HG02970 (cell line): ENCODE measurements around the gene STAT4.

Experiments used
- ATAC-seq: cut with Tn5 transposase; IDR thresholded peaks from one replicate; pipeline ENCODE4 v1.9.1; 2021; ENCODE audit warnings: mild to moderate bottlenecking, moderate library complexity, moderate number of reproducible peaks; ENCODE audit not compliant: unreplicated experiment, low FRiP score

STAT4 gene

GRCh38 chr2:191176305-191176704, 25.5 kb upstream of the STAT4 start:
- ATAC-seq, result no peak

DNA sequence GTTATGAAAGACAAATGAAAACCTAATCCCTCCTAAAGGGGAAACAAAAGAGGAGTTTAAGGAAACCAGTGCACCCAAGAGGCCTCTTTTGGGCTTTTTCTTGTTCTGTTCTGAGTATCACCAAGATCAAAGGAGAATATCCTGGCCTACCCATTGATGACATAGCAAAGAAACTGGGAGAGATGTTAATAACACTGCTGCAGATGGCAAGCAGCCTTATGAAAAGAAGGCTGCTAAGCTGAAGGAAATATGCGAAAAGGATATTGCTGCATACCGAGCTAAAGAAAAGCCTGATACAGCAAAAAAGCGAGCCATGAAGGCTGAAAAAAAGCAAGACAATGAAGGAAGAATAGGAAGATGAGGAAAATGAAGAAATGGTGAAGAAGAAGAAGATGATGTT, 23.6 kb upstream of the STAT4 start:
- ATAC-seq, result no peak

GRCh38 chr2:191173206-191173605, 22.4 kb upstream of the STAT4 start:
- no peak for ATAC-seq

GRCh38 chr2:191171708-191172355, 21.0 kb upstream of the STAT4 start:
- ATAC-seq, result no peak

- ATAC-seq, result no peak
These were observed 20.5 kb upstream of the STAT4 start for GRCh38 chr2:191171286-191171685.

DNA sequence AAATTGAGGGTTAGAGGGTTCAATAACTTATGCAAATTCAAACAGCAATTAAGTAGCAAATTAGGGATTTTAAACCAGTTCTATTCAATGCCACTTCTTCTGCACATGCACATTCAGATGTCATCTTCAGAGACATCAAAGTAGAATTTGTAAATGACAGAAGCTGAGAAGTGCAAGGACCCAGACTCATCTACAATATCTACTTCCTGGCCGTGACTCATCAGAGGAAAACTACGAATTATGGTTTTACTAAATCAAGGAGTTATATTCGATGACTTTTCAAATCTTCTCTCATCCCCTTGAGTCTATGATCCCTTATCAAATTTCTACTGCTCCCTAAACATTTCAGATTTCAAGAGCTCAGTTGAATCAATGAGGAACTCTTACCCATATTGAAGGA, 20.0 kb upstream of the STAT4 start:
- no peak for ATAC-seq

- no peak for ATAC-seq
These were observed 19.5 kb upstream of the STAT4 start for GRCh38 chr2:191170301-191170636.

DNA sequence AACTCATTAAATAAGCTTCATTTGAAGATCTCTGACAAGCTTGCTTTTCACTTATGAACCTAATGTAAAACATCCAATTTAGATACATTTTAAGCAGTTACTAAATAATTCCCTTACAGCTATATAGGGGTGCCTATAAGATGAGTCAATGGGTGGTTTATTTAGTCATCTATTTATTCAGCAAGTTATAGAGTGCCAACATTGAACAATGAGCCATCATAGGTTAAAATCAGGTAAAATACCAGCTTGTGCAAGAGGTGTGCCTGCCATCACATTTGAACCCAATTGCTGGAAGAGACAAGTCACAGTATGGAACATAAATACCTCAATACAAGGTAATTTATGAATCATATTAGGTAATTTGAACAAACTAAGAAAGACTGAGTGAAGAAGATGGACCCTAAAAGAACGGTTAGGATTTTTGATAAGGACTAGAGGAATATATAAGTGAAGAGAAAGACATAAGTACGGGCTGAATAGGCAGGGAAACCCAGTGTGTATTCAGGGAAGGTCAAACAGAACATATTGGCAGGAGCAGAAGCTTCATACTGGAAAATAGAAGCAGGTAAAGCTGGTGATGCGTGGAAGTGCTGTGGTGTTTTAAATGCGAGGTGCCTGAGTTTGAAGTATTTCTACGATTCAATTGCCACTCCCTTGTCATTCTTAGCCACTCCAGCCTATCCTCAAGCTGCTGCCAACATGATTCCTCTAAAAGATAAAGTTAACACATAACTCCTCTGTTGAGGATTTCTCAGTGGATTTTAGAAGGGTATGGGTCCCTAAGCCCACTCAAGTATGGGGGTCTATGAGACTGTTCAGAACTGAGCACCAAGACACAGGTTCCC, 18.9 kb upstream of the STAT4 start:
- no peak for ATAC-seq

- no peak for ATAC-seq
These were observed 17.0 kb upstream of the STAT4 start for GRCh38 chr2:191167766-191168165.

GRCh38 chr2:191166756-191167445, 16.1 kb upstream of the STAT4 start:
- no peak for ATAC-seq

DNA sequence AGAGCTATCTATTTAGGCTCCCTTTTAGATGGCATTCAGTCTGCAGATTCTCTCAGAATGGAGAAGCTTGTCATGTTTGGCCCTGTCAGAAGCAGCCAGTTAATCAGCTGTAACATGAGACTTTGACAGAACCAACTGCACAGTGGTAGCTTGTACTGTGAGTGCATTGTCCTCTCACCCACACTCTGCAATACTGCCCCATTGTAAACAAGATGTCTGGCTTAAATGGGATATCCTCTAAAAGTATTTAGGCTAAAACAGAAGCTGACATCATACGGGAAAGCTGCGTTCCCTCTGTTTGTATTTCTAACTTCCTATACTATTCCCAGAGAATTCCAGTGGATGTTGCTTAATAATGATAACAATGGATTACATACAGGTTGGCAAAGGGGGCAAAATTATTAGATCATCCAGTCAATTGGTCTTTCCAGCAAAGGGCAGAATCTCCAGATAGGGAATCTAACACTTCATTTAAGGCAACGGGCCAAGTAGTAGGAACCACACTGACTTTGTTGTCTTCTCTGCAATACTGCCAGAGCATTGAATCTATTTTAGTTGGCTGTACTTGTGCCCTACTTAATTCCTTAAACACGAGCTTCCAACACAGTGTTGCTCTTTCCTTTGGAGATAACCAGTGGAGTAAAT, 15.4 kb upstream of the STAT4 start:
- no peak for ATAC-seq

- no peak for ATAC-seq
These were observed 14.4 kb upstream of the STAT4 start for GRCh38 chr2:191165176-191165643.

DNA sequence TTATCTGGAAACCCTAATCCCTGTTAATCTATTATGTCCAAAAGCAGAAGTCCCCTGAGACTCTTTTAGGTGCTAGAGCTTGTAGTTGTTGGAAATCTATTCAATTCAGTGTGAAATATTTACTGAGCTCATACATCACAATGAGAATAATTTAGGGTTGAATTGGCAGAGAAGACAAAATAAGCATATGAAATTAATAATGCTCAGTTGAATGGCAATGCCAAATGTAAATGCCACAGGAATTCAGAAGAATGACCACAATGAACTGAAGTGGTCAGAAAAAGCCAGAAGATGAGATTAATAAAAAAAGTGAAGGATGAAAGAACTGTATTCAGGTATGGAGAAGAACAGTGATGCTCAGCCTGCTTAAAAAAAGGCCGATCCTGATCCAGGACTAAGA, 8.0 kb upstream of the STAT4 start:
- ATAC-seq, result no peak

- no peak for ATAC-seq
These were observed 7.4 kb upstream of the STAT4 start for GRCh38 chr2:191158193-191158592.

DNA sequence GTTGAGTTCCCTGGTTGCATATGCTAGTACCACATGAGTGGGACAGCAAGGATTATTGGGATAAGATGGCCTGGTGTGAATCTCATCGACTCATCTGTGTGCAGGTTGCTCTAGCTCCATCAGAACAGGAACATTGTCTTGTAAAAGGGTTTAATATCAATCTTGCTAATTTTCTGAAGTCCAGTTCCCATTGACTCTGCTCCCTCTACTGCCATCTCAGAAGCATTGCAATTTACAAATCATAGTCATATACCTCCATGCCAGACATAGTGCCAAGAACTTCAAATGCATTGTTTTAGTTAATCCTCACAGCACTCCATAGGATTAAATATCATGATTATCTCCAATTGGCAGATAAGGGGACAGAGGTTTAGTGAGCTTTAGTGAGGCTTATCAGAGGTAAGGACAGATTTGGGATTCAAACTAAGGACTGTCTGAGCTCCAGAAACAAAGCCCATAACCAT, 4.8 kb upstream of the STAT4 start:
- no peak for ATAC-seq

GRCh38 chr2:191153716-191154115, 2.9 kb upstream of the STAT4 start:
- no peak for ATAC-seq

DNA sequence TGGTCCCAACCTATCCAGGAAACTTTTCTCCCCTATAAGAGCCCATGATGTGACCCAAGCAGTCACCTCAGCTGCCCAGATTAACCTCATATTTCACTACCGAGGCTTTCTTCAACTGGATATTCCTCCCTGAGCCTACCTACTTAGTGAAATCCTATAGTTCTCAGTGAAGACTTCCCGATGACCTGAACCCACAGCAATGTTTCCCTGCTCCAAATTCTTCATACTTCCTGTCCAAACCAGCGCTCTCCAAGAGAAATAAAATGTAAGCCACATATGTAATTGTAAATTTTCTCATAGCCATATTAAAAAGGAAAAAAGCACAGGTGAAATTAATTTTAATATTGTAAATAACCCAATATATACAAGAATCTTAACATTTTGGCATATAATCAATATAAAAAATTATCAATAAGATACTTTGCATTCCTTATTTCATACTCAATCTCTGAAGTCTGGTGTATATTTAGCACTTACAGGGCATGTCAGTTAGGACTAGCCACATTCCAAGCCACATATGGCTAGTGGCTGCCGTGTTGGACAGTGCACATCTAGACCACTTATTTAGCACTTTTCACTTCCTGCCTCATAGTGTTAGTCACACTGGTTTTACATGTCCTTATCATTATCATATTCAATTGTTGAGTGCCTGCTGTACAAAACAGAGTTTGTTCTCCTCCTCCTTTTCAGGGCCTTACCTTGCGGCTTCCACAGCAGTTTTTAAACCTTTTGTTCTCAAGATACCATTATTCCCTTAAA, 1.9 kb upstream of the STAT4 start:
- no peak for ATAC-seq

DNA sequence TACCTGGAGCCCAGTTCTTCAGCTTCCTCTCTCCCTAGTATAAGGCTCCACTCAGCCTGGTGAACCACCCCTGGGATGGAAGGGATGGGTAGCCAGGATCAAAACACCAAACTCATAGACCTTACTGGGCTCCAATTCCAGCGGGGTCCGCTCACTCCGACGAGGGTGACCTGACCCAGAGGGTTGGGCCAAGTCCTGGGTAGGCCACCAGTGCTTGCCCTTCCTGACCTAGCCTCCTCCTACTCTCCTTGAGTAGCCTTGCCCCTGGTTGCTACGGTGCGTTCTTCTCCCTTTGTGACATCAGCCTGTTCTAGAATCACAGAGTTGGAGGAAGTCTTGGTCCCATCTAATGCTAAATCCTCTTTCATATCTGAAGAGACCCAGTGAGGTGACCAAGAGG, 537 bp upstream of the STAT4 start:
- ATAC-seq, result no peak

- ATAC-seq, result peak; percentile 5
These were observed 579 bp downstream of the STAT4 start for GRCh38 chr2:191150230-191150599.

DNA sequence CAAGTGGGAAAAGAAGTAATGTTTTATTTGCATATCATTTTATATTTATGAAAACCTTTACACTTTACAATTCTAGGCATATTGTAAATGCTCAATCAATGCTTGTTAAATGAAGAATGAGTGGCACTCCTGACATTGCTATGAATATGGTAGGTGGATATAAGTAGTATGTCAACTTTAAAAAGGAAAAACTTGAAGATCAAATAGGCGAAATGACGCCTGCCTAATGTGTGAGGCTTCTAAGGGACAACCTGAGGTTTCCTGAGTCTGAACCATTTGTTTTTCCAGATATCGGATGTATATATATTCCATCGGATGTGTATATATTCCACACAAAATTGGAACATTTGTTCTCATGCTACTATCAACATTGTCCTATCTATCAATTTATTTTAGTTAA, 1.4 kb downstream of the STAT4 start:
- no peak for ATAC-seq
